Activated CD4-positive, alpha-beta T cell treated with anti-CD3 and anti-CD28 coated beads for 4 hours (primary cell): ENCODE data around the gene CDKL1.
A peak's percentile ranks its signal among the peaks of the same experiment; 100 is the strongest.
"Not testable (repeated sequence)": the region's sequence is repeated elsewhere in the genome, so short reads cannot be mapped to it uniquely, and the experiment has no call there.

ENCODE experiments used
- DNase-seq, 2 donors: peaks; one replicate each; pipeline ENCODE4 v3.0.0-alpha.2; 2020

The CDKL1 gene

DNA sequence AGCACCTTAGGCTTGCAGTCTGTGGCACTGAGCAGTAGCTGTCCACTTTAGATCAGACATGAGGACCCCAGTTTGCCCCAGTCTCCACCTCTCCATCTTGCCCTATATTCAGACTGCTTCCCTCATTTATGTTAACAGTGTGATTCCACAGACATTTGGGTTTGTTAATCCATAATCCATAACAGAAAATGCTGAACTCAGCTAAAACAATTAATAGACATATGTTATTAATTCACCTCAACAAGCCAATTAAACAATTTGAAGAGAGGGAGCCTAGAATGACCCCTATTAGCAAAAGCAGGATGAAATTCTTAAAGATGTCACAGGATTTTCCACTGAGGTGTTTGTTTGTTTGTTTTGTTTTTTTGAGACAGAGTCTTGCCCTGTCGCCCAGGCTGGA, 9.1 kb downstream of the CDKL1 start:
- DNase-seq = no peak

DNA sequence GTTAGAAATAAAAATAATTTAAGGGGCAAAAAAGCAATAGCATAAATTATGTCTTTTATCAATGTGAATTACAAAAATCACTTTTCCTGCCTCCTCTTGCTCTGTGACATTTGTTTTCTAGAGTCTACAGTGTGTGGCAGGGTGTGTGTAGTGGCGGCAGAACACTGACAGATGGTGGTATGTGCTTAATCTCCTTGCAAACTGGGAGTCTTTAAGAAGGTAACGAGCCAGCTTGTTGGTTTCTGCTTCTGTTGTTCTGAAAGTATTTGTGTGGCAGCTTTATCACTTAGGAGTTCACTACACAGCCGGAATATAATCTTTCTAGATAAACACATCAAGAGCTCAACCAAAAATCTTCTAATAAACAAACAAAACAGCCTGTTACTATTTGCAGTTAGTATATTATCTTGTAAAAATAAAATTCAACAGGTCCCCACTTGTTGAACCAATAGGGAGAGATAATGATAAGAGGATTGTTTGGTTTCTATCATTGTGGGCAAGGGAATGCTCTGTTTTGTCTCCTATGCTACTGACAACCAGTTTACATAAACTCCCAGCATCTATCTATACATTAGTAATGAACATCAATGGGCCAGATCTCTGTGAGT, 13.0 kb downstream of the CDKL1 start:
- DNase-seq = no peak

DNA sequence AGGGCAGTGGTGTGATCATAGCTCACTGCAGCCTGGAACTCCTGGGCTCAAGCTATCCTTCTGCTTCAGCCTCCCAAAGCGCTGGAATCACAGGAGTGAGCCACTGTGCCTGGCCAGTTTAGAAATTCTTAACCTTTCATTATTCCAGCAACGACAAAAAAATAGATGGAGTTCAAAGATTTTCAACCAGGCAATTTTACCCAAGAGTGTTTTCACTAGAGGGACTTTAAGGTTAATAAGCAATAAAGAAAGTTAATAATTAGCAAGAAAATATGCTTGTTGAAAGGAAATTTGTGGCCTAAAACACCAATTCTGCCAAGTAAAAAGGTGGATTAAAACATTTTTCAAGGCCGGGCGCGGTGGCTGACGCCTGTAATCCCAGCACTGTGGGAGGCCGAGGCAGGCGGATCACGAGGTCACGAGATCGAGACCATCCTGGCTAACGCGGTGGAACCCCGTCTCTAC, 14.8 kb downstream of the CDKL1 start:
- DNase-seq = no peak

DNA sequence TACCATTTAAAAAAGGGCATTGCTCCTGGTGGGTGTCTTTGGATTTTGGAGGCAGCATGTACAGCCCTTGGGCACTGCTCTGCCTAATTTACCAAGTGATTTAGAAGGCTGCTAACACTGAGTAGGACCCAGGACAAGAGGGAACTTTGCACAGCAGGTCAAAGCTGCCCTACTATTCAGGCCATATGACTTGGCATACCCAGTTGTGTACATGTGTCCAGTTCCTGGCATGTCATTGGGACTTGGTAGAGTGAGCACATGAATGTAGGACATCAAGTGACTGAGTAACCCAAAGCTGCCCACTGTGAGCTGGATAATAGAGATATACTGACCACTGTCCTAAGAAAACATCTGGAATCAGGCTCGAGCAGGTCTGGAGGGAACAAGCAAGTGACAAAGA, 15.7 kb downstream of the CDKL1 start:
- no peak for DNase-seq

DNA sequence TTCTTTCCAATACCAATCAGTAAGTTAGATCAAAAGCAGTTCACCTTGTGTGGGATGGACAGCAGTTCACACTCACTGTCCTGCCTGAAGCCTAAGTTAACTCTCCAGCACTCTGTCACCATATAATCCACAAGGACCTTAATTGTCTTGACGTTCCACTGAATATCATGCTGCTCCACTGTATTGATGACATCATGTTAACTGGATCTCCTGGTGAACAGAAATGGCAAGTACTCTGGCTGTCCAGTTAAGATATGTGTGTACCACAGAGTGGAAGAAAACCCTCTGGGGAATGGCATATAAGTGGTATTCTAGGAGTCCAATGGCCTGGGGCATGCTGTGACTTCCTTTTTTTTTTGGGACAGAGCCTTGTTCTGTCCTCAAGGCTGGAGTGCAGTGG, 16.2 kb downstream of the CDKL1 start:
- no peak for DNase-seq

DNA sequence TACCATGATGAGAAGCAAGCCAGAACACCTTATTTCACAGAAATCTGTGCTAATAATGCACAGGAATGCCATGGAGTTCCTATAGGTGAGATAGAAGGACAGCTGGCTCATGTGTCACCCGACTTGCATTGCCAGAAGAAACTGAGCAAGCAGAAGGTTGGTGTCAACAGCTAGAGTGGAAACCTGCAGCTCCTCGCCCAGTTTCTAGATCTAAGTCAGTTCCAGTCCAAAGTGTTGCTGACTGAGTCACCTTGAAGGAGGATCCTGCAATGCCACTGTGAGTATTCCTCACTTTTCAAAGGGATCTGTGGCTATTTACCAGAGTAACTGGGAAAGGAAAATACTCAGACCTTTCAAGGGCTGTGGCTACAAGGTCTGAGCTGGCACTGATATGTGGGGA, 17.1 kb downstream of the CDKL1 start:
- no peak for DNase-seq

DNA sequence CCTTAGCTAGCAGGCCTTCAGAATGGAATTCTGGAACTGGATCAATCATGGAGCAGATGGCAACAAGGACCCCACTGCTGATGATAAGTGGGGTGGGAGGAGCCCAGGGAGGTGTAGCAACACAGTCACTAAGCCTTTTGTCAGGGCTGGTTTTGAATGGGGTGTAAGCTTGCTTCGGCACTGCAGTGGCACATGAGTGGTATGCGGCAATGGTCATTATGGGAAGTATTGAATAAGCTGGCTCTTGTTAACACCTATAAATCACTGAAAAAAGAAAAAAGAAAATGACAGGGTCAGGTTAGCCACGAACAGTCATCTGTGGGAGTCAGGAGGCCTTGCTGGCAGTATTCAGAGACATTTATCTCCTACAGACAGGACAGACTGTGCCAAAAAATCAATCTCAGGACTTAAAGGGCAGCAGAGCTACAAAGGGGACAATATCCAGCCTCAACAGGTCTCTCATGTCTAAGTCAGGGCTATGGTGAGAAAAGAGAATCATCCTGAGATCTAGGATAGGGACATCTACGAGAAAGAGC, 19.1 kb downstream of the CDKL1 start:
- DNase-seq = no peak

DNA sequence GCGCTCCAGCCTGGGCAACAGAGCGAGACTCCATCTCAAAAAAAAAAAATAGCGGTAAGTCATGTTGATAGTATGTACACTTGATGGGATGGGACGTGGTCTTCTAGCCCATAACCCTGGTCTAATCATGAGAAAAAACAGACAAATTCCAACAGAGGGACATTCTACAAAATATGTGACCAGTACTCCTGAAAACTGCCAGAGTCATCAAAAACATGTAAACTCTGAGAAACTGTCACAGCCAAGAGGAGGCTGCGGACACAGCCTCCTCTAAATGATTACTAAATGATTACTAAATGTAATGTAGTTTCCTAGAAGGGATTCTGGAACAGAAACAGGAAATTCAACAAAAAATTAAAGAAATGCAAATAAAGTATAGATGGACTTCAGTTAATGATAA, 20.9 kb downstream of the CDKL1 start:
- no peak for DNase-seq

DNA sequence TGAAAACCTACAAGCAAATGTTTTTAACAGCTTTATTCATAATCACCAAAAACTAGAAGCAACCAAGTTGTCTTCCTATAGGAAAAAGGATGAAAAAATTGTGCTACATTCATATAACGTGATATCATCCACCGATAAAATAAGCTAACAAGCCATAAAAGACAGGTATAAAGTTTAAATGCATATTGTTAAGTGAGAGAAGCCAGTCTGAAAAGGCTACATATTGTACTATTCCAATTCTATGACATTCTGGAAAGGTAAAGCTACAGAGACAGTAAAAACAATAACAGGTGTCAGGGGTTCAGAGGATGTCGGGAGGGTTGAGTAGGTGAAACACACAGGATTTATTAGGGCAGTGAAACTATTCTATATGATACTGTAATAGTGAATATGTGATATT, 22.7 kb downstream of the CDKL1 start:
- DNase-seq = no peak

DNA sequence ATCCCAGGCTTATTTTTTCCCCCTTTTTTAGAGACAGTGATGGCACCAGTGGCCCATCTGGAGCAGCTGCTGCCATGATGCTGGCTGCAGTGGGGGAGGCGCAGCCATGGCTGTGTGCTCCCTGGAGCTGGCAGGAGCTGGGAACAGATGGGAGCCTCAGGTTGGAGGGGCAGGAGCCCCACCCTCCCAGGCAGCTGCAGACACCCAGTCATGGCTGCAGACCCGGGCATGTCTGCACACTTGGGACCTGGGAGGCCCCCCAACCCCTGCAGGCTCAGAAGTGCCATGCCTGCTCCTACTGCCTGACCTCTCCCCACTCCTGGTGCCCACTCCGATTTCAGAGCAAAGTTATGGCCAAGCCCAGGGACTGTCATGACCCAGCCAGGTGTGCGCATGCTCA, 25.1 kb downstream of the CDKL1 start:
- DNase-seq = no peak

DNA sequence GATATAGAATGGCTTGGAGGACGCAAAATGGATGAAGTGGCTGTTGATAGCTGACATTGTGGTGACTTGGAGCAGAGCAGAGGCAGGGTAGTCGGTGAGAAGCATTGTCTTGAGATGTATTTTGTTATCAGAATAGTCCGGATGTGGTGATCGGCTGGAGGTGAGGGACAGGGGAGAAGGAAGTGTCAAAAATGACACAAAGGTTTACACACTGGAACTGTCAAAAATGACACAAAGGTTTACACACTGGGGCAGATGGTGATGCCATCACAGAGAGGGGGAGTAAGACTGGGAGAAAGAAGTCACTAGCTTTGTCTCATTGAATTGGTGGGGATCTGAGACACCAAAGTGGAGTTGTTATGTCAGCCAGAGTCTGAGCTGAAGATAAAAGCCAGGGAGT, 30.1 kb downstream of the CDKL1 start:
- DNase-seq = no peak

DNA sequence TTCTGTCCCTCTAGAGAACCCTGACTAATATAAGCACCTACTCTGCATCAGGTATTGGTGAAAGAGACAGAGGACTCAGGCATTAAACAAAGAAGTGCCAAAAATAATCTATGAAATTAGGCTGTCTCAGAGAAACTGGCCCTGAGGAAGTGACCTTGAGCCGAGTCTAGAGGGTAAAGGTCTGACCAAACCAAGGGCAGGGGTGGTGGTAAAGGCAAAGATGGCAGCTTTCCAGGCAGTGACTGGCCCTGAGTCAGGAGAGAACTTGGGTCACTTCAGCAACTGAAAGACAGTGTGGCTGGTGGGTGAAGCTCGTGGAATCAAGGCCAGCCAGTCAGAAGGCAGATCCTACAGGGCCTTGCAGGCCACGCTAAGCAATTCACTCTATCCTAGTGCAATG, 30.6 kb downstream of the CDKL1 start:
- DNase-seq = no peak

DNA sequence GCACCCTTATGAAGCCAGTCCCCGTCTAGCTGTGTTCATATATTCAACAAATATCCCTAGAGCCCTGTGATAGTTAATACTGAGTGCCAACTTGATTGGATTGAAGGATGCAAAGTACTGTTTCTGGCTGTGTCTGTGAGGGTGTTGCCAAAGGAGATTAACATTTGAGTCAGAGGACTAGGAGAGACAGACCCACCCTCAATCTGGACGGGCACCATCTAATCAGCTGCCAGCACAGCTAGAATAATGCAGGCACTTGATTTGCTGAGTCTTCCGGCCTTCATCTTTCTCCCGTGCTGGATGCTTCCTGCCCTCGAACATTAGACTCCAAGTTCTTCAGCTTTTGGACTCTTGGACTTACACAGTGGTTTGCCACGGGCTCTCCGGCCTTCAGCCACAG, 31.1 kb downstream of the CDKL1 start:
- not testable (repeated sequence) for DNase-seq

DNA sequence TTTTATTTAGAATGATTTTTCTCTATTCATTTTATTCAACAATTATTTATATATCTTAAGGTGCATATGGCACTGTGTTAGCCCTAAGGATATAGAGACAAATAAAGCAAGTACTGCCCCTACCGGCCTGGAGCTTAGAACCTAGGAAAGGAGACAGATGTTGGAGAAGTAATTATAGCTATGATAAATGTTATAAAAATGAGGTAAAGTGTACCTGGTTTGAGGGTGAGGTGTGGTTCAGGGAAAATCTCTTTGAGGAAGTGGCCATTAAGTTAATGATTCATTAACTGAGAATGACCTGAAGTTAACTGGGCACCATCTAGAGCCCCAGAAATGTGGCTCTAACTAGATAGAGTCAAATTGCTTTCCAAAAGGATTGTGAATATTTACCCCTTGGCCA, 31.9 kb downstream of the CDKL1 start:
- DNase-seq = no peak

DNA sequence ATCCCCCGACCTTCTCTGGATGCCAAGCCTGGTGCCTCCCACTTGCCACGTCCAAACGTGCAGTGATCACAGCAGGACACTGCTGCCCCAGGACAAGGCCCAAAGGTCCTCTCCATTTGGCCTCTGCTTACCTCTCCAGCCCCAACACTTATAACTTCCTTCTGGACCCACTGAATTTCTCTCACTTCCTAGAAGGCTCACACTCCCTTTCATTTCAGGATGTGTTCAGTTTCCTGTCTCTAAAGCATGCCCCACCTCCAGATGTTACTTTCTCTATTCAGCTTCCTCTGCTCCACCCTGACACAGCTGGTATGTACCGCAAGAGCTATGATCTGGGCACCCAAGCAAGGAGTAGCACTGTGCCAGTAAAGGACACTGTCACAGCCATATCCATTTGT, 33.0 kb downstream of the CDKL1 start:
- DNase-seq = peak; percentile 26 to 37

DNA sequence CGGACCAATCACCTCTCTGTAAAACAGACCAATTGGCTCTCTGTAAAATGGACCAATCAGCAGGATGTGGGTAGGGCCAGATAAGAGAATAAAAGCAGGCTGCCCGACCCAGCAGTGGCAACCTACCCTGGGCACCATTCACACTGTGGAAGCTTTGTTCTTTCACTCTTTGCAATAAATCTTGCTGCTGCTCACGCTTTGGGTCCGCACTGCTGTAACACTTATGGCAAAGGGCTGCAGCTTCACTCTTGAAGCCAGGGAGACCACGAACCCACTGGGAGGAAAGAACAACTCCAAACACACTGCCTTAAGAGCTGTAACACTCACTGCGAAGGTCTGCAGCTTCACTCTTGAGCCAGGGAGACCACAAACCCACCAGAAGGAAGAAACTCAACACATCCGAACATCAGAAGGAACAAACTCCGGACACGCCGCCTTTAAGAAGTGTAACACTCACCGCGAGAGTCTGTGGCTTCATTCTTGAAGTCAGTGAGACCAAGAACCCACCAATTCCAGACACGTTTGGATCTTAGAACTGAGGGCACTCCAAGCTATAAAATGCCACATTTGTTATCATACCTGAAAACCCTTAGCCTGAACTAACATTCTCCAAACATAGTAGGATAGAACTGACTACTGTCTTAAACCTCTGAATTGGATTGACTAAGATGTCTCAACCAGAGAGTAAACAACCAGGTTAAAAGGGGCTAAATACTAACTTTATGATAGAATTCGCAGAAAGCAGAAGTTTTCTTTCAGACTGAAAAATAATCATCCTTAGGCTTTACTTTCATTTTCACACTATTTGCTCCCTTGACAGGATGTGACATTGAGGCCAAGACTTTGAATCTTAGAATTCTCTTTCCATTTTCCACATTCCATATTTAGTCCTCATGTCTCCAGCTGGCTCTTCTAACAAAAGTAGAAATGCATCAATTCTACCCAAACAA, 33.6 kb downstream of the CDKL1 start:
- peak; percentile 6 to 12 for DNase-seq

DNA sequence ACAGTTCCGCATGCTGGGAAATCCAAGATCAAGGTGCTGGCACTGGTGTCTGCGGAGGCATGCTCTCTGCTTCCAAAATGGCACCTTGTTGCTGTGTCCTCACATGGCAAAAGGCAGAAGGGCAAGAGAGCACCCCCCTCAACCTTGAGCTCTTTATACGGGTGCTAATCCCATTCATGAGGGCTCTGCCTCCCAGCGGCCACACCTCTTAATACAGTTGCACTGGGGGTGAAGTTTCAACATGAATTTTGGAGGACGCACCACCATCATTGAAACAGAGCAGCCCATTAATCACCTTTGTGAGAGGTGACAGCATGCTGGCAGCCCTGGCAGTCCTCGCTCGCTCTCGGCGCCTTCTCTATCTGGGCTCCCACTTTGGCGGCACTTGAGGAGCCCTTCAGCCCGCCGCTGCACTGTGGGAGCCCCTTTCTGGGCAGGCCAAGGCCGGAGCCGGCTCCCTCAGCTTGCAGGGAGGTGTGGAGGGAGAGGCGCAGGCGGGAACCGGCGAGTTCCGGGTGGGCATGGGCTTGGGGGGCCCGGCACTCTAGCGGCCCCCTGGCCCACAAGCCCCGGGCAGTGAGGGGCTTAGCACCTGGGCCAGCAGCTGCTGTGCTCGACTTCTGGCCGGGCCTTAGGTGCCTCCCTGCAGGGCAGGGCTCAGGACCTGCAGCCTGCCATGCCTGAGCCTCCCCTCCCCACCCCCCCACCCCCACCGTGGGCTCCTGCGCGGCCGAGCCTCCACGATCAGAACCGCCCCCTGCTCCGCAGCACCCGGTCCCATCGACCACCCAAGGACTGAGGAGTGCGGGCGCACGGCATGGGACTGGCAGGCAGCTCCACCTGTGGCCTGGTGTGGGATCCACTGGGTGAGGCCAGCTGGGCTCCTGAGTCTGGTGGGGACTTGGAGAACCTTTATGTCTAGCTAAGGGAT, 34.9 kb downstream of the CDKL1 start:
- DNase-seq = not testable (repeated sequence)

DNA sequence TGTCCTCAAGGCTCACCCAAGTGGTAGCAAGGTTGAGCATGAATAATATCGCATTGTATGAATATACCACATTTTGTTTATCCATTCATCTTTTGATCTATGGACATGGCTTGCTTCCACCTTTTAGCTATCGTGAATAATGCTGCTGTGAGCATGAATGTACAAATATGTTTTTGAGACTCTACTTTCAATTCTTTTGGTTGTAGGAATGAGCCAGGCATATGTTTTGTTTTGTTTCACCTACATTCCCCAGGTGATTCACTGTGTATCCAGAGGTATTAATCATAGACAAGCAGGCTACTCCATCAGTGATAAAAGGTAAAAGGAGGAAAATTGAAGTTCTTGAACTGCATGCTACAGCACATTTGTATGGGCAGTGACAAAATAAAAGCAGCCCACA, 35.8 kb downstream of the CDKL1 start:
- no peak for DNase-seq

DNA sequence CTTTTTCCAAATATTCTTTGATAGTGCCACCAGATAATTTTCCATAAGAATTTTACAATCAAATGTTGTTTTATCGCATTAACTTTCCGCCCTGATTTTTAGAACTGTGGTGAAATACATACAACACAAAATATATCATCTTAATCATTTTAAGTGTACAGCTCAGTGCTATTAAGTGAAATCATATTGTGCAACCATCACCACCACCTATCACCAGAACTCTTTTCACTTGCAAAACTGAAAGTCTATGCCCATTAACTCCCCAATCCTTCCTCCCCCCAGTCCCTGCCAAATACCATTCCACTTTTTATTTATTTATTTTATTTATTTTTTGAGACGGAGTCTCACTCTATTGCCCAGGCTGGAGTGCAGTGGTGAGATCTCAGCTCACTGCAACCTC, 36.6 kb downstream of the CDKL1 start:
- DNase-seq = no peak

DNA sequence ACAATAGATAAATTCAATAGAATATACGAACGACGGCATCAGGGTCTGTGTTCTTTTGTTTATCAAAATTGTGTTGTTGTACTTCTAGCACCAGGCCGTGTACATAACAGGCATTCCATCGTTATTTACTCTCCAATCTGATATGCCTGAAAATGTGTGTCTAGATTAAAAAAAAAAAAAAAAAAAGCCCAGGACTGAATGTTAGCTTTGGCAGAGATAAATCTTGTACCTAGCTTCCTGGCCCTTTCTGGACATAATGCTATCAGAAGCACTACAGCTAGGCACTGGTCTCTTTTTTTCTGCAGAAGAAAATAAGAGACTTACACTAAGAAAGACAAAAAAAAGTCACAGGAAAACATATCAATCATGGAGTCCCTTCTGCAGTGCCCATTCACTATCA, 37.0 kb downstream of the CDKL1 start:
- DNase-seq = no peak

DNA sequence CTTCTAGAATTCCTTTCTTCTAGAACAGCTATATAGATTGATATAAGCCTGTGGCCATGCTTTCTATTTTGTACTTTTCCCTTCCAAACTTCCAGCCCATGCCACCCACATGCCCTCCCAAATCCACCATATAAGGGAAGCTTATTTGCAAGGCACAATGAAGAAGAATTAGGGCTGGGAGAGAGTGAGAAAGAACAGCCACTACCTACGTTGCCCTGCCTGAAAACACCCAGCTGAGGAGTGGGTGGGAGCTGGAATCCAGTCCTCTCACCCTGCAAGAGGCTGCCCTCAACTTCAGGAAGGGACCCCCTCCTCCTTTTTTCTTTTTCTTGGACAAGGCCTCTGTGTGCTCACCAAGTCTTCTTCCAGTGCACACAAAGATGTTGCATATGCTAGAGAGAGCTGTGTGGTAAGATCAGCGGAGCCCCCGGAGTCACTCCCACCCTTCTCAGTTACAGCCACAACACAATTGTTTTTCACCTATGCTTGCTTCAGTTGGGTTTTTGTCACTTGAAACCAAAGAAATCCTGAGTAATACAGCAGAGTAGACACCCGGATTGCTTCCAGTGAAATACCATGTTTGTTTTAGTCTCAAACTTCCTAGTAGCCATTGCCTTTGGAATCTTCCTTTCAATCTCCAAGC, 38.8 kb downstream of the CDKL1 start:
- no peak for DNase-seq

DNA sequence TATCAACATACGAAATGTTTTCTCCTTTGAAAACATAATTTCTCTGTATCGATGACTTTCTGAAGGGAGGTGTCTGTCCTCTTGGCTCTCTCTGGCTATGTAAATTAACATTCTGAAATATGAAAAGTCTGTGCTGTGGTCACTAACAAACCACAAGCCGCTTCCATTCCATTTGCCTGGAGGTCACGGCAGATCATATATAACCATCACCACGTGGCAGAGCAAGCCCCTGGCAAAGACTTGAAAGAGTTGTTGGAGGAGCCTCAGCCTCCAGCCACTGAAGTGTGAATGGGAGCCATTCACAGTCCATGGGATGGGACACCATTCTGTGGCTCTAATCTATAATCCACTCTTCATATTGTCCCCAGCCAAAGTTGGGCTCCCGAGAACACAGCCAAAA, 39.6 kb downstream of the CDKL1 start:
- DNase-seq = no peak

DNA sequence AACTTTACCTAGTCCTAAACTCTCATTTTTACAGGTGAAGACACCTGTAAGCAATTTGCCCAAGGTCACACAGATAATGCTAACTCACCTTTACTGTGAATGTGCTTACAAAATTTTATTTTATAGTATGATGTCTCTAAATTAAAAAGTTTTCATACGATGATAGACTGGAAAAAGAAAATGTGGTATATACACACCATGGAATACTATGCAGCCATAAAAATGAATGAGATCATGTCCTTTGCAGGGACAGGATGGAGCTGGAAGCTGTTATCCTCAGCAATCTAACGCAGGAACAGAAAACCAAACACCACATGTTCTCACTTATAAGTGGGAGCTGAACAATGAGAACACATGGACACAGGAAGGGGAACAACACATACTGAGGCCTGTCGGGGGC, 40.4 kb downstream of the CDKL1 start:
- DNase-seq = not testable (repeated sequence)
